Gastrocnemius medialis (tissue), 4 donors: Measurements from ENCODE around the gene ZNF521.

Source experiments
- POLR2A ChIP-seq, 2 donors: fragments of 450-650 bp; IDR thresholded peaks; one replicate each; pipeline ENCODE4 v1.6.1; 2017; ENCODE audit warnings: antibody characterized with exemption in 2 of 2, mild to moderate bottlenecking in 2 of 2, moderate library complexity in 2 of 2
- TF ChIP-seq, protein P1 (sequence below), 5 experiments: fragments of 450-650 bp in 3 of 5; fragments of 200-600 bp in 2 of 5; sonication (generic) in 2 of 5; IDR thresholded peaks in 4 of 5; conservative IDR thresholded peaks in 1 of 5; 1 replicate in 4 of 5; 2 replicates in 1 of 5; pipeline ENCODE4 v1.5.1; 2016 to 2019; ENCODE audit warnings: antibody characterized with exemption in 5 of 5, mild to moderate bottlenecking in 3 of 5, moderate library complexity in 3 of 5

DNA sequence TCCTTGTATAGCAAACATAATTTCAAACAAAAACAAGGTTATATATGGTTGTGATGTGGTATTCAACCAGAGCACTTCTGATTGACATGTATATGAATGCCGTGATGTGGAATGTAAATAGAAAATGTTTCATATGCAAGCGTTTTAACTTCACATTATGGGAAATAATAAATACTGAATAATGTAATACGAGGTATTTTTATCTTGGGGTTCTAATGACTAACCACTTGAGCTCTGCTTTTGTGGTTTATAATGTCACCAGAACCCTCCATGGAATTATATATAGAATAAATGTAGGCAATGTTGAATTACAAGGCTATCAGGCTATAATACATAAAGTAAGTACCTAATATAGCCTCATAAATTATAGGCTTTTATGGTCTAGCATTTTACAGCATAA lies 72.4 kb downstream of the ZNF521 start:
- no peak for TF ChIP-seq POLR2A (IDR thresholded peaks at IDR 0.05)
- TF ChIP-seq, protein P1, sequence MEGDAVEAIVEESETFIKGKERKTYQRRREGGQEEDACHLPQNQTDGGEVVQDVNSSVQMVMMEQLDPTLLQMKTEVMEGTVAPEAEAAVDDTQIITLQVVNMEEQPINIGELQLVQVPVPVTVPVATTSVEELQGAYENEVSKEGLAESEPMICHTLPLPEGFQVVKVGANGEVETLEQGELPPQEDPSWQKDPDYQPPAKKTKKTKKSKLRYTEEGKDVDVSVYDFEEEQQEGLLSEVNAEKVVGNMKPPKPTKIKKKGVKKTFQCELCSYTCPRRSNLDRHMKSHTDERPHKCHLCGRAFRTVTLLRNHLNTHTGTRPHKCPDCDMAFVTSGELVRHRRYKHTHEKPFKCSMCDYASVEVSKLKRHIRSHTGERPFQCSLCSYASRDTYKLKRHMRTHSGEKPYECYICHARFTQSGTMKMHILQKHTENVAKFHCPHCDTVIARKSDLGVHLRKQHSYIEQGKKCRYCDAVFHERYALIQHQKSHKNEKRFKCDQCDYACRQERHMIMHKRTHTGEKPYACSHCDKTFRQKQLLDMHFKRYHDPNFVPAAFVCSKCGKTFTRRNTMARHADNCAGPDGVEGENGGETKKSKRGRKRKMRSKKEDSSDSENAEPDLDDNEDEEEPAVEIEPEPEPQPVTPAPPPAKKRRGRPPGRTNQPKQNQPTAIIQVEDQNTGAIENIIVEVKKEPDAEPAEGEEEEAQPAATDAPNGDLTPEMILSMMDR (IDR thresholded peaks at IDR 0.05 in 4 of 5, conservative IDR thresholded peaks at IDR 0.05 in 1 of 5) = no peak
